Measurements from ENCODE around the gene IZUMO1R. TPM values are rescaled to one million over a fixed set of nuclear protein-coding genes. Genes with fewer than 3 reads are reported as not detected.

Gene IZUMO1R
- not detected for total RNA-seq
- under 1 TPM in 1 of 2 donors, not detected in 1; 0.21 TPM for polyA plus RNA-seq

DNA sequence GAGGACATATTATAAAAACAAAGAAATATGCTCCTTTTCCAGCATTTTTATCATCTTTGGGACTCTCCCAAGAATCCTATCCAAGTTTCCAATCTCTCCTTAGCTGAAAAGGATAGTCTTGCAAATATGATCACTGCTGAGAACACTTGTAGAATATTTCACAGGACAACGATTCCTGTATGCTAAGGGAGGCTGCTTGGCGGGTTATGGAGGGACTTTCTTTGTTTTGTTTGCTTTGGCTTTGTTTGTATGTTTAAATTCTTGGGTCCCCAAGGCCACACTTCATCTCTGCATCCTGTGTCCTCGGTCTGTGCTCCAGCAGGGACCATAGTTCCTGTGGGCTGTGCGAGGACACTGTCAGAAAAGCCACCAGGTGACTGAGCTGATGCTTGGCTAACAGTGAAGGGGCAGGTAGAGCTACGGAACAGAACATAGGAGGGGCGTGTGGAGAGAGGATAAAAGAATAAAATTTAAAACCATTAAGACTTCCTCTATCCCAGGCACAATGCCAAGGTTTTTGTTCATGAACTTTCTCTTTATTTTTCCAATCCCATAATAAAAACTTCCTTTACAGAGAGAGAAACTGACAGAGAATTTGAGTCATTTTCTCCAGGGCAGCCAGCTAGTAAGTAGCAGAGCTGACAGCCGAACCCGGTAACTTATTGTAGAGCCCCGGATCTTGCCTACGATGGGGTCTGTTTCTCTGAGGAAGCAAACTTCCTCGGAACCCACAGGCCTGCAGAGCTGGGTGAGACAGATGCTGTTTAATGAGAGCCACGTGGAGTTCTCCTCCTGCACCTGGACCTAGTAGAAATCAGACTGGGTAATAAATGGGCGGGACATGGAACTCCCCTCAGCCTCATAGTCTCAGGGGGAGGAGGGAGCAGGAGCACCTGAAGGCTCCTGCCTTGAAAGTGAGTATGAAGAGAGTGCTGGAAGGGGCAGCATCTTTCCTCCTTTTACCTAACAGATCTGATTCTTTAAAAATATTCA, at the start of gene IZUMO1R:
TSS of gene IZUMO1R (plus strand) at position 615 of the 993 bp plus-strand sequence. CDS start 1,057 bp downstream, outside the sequence.
- Histone ChIP-seq H3K9ac (ENCODE audit: low read depth in 1 of 2, low read length in 2 of 2) (no peak within 1 kb of the TSS), H3K27ac (ENCODE audit: low read depth in 1 of 2, low read length in 2 of 2) (no peak within 1 kb of the TSS), H3K4me1 (ENCODE audit: control insufficient read depth in 4 of 4, insufficient read depth in 4 of 4, low read length in 3 of 4) (no peaks in the 10 kb centered on the region), H3K36me3 (ENCODE audit: control insufficient read depth in 4 of 4, insufficient read depth in 3 of 4, low read depth in 1 of 4, low read length in 3 of 4) (peaks cover 0 to 1% (median 0%) of the 10 kb centered on the region in 4 donors), H3K27me3 (ENCODE audit: control insufficient read depth in 4 of 4, insufficient read depth in 4 of 4, low read length in 3 of 4) (no peaks in the 10 kb centered on the region), H3K9me3 (ENCODE audit: control insufficient read depth in 4 of 4, low read length in 3 of 4) (no peaks in the 10 kb centered on the region), H3K4me3 (ENCODE audit: low read depth in 1 of 3, low read length in 3 of 3) (no peak within 1 kb of the TSS)
- WGBS = 43% methylated on average over 13 of the region's 13 CpGs
- TF ChIP-seq HNF4G (IDR thresholded peaks at IDR 0.05) (no peak), GABPA (IDR thresholded peaks at IDR 0.05 in 1 of 2, conservative IDR thresholded peaks at IDR 0.05 in 1 of 2) (no peak), NR2F2 (IDR thresholded peaks at IDR 0.05) (no peak), YY1 (IDR thresholded peaks at IDR 0.05) (no peak)
- TF ChIP-seq, protein P1, sequence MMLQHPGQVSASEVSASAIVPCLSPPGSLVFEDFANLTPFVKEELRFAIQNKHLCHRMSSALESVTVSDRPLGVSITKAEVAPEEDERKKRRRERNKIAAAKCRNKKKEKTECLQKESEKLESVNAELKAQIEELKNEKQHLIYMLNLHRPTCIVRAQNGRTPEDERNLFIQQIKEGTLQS (IDR thresholded peaks at IDR 0.05) = no peak
- DNase-seq (ENCODE audit: low spot score) = no peak

DNA sequence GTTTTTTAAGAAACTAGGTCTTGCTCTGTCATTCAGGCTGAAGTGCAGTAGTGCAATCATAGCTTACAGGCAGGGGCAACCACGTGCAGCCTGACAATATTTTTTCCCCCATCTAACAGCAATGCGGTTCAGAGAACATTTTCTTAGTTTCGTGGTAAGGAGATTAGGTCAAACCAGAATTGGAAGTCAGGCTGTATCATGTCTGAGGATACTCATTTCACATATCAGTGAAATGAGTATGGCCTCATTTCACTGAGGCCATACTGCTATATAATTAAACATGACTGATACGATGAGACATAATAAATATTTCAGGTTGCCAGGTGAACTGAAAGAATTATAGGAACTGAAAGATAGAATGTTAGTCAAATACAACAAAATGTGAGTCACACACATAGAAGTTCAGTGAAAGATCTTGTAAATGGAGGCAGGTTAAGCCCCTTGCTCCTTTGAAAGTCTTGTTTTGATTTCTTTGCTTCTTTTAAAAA, 32.5 kb upstream of the IZUMO1R start:
- H3K36me3 ChIP-seq (ENCODE audit: control insufficient read depth in 4 of 4, insufficient read depth in 3 of 4, low read depth in 1 of 4, low read length in 3 of 4) = no peaks in the 10 kb centered on the region
- no peak overlapping the region for H3K9ac ChIP-seq (ENCODE audit: low read depth in 1 of 2, low read length in 2 of 2)
- peaks cover 0 to 2% (median 0%) of the 10 kb centered on the region in 4 donors for H3K9me3 ChIP-seq (ENCODE audit: control insufficient read depth in 4 of 4, low read length in 3 of 4)
- no peaks in the 10 kb centered on the region for H3K4me1 ChIP-seq (ENCODE audit: control insufficient read depth in 4 of 4, insufficient read depth in 4 of 4, low read length in 3 of 4)
- TF ChIP-seq GABPA (IDR thresholded peaks at IDR 0.05 in 1 of 2, conservative IDR thresholded peaks at IDR 0.05 in 1 of 2) (no peak), JUND (IDR thresholded peaks at IDR 0.05) (no peak), SP1 (IDR thresholded peaks at IDR 0.05) (no peak), EGR1 (IDR thresholded peaks at IDR 0.05; ENCODE audit: low read depth in 2 of 2) (no peak), NR2F2 (IDR thresholded peaks at IDR 0.05) (no peak), RXRA (IDR thresholded peaks at IDR 0.05) (no peak), YY1 (IDR thresholded peaks at IDR 0.05) (no peak), FOXA2 (IDR thresholded peaks at IDR 0.05) (no peak), RAD21 (IDR thresholded peaks at IDR 0.05) (no peak), HNF4G (IDR thresholded peaks at IDR 0.05) (no peak)
- TF ChIP-seq, protein P1 (IDR thresholded peaks at IDR 0.05) = no peak
- TF ChIP-seq, protein P2, sequence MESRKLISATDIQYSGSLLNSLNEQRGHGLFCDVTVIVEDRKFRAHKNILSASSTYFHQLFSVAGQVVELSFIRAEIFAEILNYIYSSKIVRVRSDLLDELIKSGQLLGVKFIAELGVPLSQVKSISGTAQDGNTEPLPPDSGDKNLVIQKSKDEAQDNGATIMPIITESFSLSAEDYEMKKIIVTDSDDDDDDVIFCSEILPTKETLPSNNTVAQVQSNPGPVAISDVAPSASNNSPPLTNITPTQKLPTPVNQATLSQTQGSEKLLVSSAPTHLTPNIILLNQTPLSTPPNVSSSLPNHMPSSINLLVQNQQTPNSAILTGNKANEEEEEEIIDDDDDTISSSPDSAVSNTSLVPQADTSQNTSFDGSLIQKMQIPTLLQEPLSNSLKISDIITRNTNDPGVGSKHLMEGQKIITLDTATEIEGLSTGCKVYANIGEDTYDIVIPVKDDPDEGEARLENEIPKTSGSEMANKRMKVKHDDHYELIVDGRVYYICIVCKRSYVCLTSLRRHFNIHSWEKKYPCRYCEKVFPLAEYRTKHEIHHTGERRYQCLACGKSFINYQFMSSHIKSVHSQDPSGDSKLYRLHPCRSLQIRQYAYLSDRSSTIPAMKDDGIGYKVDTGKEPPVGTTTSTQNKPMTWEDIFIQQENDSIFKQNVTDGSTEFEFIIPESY (IDR thresholded peaks at IDR 0.05) = no peak
- TF ChIP-seq, protein P3, sequence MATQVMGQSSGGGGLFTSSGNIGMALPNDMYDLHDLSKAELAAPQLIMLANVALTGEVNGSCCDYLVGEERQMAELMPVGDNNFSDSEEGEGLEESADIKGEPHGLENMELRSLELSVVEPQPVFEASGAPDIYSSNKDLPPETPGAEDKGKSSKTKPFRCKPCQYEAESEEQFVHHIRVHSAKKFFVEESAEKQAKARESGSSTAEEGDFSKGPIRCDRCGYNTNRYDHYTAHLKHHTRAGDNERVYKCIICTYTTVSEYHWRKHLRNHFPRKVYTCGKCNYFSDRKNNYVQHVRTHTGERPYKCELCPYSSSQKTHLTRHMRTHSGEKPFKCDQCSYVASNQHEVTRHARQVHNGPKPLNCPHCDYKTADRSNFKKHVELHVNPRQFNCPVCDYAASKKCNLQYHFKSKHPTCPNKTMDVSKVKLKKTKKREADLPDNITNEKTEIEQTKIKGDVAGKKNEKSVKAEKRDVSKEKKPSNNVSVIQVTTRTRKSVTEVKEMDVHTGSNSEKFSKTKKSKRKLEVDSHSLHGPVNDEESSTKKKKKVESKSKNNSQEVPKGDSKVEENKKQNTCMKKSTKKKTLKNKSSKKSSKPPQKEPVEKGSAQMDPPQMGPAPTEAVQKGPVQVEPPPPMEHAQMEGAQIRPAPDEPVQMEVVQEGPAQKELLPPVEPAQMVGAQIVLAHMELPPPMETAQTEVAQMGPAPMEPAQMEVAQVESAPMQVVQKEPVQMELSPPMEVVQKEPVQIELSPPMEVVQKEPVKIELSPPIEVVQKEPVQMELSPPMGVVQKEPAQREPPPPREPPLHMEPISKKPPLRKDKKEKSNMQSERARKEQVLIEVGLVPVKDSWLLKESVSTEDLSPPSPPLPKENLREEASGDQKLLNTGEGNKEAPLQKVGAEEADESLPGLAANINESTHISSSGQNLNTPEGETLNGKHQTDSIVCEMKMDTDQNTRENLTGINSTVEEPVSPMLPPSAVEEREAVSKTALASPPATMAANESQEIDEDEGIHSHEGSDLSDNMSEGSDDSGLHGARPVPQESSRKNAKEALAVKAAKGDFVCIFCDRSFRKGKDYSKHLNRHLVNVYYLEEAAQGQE (IDR thresholded peaks at IDR 0.05) = no peak
- TF ChIP-seq, protein P4, sequence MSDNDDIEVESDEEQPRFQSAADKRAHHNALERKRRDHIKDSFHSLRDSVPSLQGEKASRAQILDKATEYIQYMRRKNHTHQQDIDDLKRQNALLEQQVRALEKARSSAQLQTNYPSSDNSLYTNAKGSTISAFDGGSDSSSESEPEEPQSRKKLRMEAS (IDR thresholded peaks at IDR 0.05) = no peak
- no peak for DNase-seq (ENCODE audit: low spot score)
- 67% methylated on average over 4 of the region's 4 CpGs for WGBS
- H3K27me3 ChIP-seq (ENCODE audit: control insufficient read depth in 4 of 4, insufficient read depth in 4 of 4, low read length in 3 of 4) = no peaks in the 10 kb centered on the region
- H3K4me3 ChIP-seq (ENCODE audit: low read depth in 1 of 3, low read length in 3 of 3) = no peak overlapping the region
- no peak overlapping the region for H3K27ac ChIP-seq (ENCODE audit: low read depth in 1 of 2, low read length in 2 of 2)
